ENCODE measurements around the gene MON1B. TPM values are rescaled to one million over a fixed set of nuclear protein-coding genes. Genes with fewer than 3 reads are reported as not detected.

The MON1B gene
- total and polyA plus RNA-seq, 2 of the 13 experiments (the other 11 are each of a cell fraction or from before 2014, with no cell fraction given) = 13.4 to 15.6 TPM

GRCh38 chr16:77233799-77234519, 43.0 kb downstream of the MON1B start (continued):
- TF ChIP-seq ZBTB4 (CRISPR knock-in tag; IDR thresholded peaks at IDR 0.05; ENCODE audit: borderline replicate concordance) (no peak), ZNF33B (CRISPR knock-in tag; IDR thresholded peaks at IDR 0.05) (no peak), ZNF564 (CRISPR knock-in tag; IDR thresholded peaks at IDR 0.05) (no peak), KLF12 (CRISPR knock-in tag; IDR thresholded peaks at IDR 0.05; ENCODE audit: borderline replicate concordance) (no peak), ZNF234 (CRISPR knock-in tag; conservative IDR thresholded peaks at IDR 0.05) (no peak), NCOA5 (CRISPR knock-in tag; IDR thresholded peaks at IDR 0.05) (no peak)
- TF ChIP-seq, protein P1, sequence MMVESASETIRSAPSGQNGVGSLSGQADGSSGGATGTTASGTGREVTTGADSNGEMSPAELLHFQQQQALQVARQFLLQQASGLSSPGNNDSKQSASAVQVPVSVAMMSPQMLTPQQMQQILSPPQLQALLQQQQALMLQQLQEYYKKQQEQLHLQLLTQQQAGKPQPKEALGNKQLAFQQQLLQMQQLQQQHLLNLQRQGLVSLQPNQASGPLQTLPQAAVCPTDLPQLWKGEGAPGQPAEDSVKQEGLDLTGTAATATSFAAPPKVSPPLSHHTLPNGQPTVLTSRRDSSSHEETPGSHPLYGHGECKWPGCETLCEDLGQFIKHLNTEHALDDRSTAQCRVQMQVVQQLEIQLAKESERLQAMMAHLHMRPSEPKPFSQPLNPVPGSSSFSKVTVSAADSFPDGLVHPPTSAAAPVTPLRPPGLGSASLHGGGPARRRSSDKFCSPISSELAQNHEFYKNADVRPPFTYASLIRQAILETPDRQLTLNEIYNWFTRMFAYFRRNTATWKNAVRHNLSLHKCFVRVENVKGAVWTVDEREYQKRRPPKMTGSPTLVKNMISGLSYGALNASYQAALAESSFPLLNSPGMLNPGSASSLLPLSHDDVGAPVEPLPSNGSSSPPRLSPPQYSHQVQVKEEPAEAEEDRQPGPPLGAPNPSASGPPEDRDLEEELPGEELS (CRISPR knock-in tag; IDR thresholded peaks at IDR 0.05) = no peak
